GM12864 (cell line): ENCODE measurements around the gene KCNT2.
"Not testable (repeated sequence)": the region's sequence is repeated elsewhere in the genome, so short reads cannot be mapped to it uniquely, and the experiment has no call there.

ENCODE experiments used
- DNase-seq: peaks from one replicate; pipeline ENCODE4 v3.0.0-alpha.2; 2011; ENCODE audit warnings: low read depth
- H3K4me3 ChIP-seq: 2 replicates; pipeline ENCODE4 v1.5.1; 2011; ENCODE audit warnings: mild to moderate bottlenecking, low read depth, low read length, control low read depth
- TF ChIP-seq, protein P1 (sequence below): IDR thresholded peaks from 2 replicates; pipeline ENCODE4 v1.5.1; 2011; ENCODE audit warnings: low read depth, mild to moderate bottlenecking, moderate library complexity, low read length, control low read depth, inconsistent platforms; ENCODE audit errors: missing control alignments

KCNT2 gene

DNA sequence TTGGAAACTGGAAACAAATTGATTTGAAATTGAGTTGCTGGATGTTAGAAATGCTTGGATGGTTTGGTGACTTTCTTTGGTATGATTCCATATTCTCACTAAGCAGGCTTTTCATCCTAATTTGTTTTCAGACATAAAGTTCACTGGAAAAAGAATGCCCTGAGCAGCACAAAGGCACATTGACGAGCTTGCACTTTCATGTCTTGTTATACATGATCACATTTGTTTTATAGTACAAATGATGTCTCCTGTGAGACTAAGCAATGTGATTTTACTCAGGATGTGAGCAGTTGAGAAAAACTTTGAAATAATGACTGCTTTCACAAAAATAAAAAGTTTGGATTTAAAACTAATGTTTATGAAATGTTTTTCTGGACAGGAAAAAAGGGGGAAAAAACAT lies 63.6 kb downstream of the KCNT2 start:
- H3K4me3 ChIP-seq: no peak overlapping the region
- TF ChIP-seq, protein P1, sequence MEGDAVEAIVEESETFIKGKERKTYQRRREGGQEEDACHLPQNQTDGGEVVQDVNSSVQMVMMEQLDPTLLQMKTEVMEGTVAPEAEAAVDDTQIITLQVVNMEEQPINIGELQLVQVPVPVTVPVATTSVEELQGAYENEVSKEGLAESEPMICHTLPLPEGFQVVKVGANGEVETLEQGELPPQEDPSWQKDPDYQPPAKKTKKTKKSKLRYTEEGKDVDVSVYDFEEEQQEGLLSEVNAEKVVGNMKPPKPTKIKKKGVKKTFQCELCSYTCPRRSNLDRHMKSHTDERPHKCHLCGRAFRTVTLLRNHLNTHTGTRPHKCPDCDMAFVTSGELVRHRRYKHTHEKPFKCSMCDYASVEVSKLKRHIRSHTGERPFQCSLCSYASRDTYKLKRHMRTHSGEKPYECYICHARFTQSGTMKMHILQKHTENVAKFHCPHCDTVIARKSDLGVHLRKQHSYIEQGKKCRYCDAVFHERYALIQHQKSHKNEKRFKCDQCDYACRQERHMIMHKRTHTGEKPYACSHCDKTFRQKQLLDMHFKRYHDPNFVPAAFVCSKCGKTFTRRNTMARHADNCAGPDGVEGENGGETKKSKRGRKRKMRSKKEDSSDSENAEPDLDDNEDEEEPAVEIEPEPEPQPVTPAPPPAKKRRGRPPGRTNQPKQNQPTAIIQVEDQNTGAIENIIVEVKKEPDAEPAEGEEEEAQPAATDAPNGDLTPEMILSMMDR: no peak
- DNase-seq: no peak

DNA sequence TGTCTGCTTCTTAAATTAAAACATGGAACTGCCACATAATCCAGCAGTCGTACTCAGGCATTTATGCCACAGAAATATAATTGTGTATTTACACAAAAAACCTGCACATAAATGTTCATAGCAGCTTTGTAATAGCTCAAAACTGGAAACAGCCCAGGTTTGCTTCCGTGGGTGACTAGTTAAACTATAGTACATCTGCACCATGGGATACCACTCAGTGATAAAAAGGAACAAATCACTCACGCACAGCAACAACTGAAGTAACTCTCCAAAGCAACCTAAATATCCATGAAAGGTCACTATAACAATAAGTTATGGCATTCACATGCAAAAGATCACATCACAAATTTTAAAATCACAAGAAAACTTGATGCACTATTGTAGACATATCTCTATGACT lies 64.4 kb downstream of the KCNT2 start:
- no peak overlapping the region for H3K4me3 ChIP-seq
- TF ChIP-seq, protein P1: no peak
- no peak for DNase-seq

DNA sequence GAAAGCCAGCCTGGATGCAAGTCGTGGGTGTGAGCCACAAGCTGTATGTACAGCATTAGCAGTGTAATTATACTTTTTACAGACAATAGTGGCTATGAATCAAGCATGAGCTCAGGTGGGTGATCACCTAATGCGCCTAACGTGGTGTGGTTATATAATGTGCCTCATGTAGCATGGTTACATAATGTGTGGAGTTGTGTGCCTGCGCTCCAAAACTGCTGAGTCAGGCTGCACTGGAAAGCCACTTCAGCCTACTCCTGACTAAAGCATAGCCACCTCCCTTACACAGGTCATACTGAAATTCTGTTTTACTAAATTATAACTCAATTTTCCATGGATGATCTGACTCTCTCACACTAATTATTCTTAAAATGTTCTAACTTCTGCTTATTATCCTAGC lies 69.8 kb downstream of the KCNT2 start:
- TF ChIP-seq, protein P1: no peak
- no peak overlapping the region for H3K4me3 ChIP-seq
- no peak for DNase-seq

DNA sequence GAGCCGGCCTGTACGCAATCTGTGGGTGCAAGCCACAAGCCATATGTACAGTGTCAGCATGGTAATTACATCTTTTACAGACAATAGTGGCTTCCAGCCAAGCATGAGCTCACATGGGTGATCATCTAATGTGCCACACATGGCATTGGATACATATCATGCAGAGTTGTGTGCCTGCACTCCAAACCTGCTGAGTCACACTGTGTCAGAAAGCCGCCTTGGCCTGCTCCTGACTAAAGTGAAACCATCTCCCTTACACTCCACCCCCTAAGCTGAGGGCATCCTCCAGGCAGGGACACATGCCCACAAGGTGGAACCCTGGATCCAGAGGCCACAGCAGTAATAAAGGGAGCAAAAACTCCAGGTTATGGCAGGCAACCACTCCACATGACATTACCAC lies 72.5 kb downstream of the KCNT2 start:
- H3K4me3 ChIP-seq: no peak overlapping the region
- TF ChIP-seq, protein P1: no peak
- DNase-seq: no peak

DNA sequence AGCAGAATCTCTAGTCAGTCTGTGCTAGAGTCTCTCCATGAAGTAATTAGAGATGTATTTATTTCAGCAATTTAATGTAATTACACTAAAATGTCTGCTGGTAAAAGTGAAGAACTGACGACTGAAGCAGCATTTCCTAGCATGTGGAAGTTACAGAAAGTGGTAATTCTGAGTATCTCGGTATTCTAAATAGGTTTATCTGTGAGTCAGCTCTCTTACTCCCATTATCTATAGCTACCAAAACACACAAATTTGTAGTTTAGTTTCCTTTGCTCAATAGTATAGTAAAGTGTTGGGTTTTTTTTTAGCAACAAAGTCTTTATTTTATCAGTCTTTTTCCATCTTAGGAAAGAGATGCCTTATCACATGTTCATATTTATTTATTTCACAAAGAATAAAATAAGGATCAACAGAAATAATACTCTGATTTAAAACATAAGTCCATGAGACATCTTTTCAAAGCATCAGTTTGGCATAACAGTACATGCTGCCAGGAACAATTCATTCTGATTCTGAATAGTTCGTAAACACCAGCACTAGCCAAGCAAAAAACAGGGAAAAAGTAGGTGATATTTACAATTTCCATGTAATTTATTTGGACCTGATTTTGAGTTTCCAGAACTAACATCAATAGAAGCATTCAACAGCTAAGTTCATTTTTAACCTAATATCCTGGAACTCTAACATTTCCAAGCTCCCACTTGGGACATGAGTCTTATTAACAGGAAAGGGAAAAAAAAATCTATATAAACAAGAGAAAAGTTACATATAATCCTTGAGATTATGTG lies 76.3 kb downstream of the KCNT2 start:
- no peak for DNase-seq
- TF ChIP-seq, protein P1: no peak
- H3K4me3 ChIP-seq: no peak overlapping the region

DNA sequence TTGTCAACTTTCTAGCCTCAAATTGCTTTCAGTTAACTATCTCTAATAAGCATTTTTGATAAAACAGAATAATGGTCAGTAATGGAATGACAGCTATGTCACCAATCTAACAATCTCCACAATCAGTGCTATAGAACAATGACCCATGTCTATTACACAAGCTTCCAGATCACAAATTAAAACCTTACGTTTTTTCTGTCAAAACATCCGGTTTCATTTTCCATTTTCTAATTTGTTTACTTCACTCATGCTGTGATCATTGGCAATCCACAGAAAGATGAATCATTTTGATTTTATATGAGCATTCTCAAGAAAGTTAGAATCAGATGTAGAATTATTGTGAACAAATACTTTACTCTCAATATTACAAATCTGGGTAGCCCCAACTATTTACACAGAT lies 80.3 kb downstream of the KCNT2 start:
- no peak overlapping the region for H3K4me3 ChIP-seq
- TF ChIP-seq, protein P1: no peak
- DNase-seq: no peak

DNA sequence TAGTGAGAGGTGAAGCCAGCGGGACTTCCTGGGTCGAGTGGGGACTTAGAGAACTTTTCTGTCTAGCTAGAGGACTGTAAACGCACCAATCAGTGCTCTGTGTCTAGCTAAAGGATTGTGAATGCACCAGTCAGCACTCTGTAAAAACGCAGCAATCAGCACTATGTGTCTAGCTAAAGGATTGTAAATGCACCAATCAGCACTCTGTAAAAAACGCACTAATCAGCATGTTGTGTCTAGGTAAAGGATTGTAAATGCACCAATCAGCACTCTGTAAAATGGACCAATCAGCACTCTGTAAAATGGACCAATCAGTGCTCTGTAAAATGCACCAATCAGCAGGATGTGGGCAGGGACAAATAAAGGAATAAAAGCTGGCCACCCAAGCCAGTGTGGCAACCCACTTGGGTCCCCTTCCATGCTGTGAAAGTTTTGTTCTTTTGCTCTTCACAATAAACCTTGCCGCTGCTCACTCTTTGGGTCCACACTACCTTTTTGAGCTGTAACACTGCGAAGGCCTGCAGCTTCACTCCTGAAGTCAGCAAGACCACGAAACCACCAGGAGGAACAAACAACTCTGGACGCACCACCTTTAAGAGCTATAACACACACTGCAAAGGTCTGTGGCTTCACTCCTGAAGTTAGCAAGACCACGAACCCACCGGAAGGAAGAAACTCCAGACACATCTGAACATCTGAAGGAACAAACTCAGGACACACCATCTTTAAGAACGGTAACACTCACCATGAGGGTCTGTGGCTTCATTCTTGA lies 85.5 kb downstream of the KCNT2 start:
- H3K4me3 ChIP-seq, DNase-seq: not testable (repeated sequence)
